Ishikawa (cell line): ENCODE data around the gene IFRD2.

Experiments used
- CEBPB ChIP-seq: IDR thresholded peaks from 2 replicates; pipeline ENCODE4 v1.6.1; 2012
- CREB1 ChIP-seq: IDR thresholded peaks from 2 replicates; pipeline ENCODE4 v1.6.1; 2012; ENCODE audit warnings: low read depth
- EGR1 ChIP-seq: IDR thresholded peaks from 2 replicates; pipeline ENCODE4 v1.6.1; 2012
- EP300 ChIP-seq: IDR thresholded peaks from 2 replicates; pipeline ENCODE4 v1.6.1; 2012; ENCODE audit warnings: borderline replicate concordance
- FOXM1 ChIP-seq: IDR thresholded peaks from 2 replicates; pipeline ENCODE4 v1.6.1; 2012; ENCODE audit warnings: low read depth, borderline replicate concordance
- NFIC ChIP-seq: IDR thresholded peaks from 2 replicates; pipeline ENCODE4 v1.6.1; 2012
- RAD21 ChIP-seq: IDR thresholded peaks from 2 replicates; pipeline ENCODE4 v1.6.1; 2012; ENCODE audit warnings: low read depth
- TAF1 ChIP-seq: IDR thresholded peaks from 2 replicates; pipeline ENCODE4 v1.6.1; 2012; ENCODE audit warnings: low read depth, mild to moderate bottlenecking
- TCF12 ChIP-seq: IDR thresholded peaks from 2 replicates; pipeline ENCODE4 v1.6.1; 2012; ENCODE audit warnings: low read depth
- TEAD4 ChIP-seq: IDR thresholded peaks from 2 replicates; pipeline ENCODE4 v1.6.1; 2012
- YY1 ChIP-seq: IDR thresholded peaks from 2 replicates; pipeline ENCODE4 v1.6.1; 2012; ENCODE audit warnings: low read depth
- ZBTB7A ChIP-seq: IDR thresholded peaks from 2 replicates; pipeline ENCODE4 v1.6.1; 2012; ENCODE audit warnings: low read depth
- TF ChIP-seq, protein P1 (sequence below): IDR thresholded peaks from 2 replicates; pipeline ENCODE4 v1.6.1; 2012; ENCODE audit warnings: low read depth, mild to moderate bottlenecking
- TF ChIP-seq, protein P2 (sequence below): IDR thresholded peaks from 2 replicates; pipeline ENCODE4 v1.6.1; 2012
- TF ChIP-seq, protein P3 (sequence below): IDR thresholded peaks from 2 replicates; pipeline ENCODE4 v1.6.1; 2012

Gene IFRD2

DNA sequence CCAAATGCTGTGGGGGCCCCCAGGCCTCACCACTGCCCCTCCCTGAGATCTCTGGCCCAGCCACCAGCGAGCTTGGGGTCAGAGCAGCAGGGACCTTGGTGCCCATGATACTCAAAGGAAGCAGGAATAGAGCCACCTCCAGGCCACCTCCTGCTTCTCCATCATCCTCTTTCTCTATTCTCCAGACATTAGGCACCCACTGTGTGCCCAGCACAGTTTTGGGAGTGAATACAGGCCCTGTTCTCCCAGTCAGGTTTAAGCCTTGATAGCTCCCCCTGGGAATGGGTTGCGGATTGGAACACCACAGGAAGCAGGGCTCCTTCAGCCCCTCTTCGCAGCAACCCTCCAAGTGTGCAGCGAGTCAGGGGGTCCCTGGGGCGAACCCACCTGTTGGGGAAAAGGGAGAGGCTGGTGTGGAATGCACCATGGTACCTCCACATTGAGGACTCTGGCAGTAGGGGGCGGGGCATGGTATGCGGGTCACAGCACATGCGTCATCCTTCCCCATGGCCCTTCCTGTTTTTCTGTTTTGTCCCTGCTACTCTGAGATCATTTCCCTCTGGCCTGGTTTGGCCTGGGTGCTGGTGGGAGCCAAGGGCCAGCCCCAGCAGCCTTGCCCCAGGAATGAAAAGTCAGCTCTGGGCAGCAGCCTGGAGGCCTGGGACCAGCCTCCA is 37.5 kb downstream of the IFRD2 start:
- no peak for TF ChIP-seq EGR1
- TF ChIP-seq FOXM1: no peak
- no peak for TF ChIP-seq CEBPB
- no peak for TF ChIP-seq YY1
- no peak for TF ChIP-seq TAF1
- TF ChIP-seq EP300: no peak
- TF ChIP-seq, protein P1, sequence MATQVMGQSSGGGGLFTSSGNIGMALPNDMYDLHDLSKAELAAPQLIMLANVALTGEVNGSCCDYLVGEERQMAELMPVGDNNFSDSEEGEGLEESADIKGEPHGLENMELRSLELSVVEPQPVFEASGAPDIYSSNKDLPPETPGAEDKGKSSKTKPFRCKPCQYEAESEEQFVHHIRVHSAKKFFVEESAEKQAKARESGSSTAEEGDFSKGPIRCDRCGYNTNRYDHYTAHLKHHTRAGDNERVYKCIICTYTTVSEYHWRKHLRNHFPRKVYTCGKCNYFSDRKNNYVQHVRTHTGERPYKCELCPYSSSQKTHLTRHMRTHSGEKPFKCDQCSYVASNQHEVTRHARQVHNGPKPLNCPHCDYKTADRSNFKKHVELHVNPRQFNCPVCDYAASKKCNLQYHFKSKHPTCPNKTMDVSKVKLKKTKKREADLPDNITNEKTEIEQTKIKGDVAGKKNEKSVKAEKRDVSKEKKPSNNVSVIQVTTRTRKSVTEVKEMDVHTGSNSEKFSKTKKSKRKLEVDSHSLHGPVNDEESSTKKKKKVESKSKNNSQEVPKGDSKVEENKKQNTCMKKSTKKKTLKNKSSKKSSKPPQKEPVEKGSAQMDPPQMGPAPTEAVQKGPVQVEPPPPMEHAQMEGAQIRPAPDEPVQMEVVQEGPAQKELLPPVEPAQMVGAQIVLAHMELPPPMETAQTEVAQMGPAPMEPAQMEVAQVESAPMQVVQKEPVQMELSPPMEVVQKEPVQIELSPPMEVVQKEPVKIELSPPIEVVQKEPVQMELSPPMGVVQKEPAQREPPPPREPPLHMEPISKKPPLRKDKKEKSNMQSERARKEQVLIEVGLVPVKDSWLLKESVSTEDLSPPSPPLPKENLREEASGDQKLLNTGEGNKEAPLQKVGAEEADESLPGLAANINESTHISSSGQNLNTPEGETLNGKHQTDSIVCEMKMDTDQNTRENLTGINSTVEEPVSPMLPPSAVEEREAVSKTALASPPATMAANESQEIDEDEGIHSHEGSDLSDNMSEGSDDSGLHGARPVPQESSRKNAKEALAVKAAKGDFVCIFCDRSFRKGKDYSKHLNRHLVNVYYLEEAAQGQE: no peak
- no peak for TF ChIP-seq RAD21
- TF ChIP-seq TEAD4: no peak
- no peak for TF ChIP-seq TCF12
- TF ChIP-seq, protein P2, sequence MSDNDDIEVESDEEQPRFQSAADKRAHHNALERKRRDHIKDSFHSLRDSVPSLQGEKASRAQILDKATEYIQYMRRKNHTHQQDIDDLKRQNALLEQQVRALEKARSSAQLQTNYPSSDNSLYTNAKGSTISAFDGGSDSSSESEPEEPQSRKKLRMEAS: no peak
- TF ChIP-seq NFIC: no peak
- no peak for TF ChIP-seq CREB1
- TF ChIP-seq ZBTB7A: no peak
- TF ChIP-seq, protein P3, sequence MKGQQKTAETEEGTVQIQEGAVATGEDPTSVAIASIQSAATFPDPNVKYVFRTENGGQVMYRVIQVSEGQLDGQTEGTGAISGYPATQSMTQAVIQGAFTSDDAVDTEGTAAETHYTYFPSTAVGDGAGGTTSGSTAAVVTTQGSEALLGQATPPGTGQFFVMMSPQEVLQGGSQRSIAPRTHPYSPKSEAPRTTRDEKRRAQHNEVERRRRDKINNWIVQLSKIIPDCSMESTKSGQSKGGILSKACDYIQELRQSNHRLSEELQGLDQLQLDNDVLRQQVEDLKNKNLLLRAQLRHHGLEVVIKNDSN: no peak

DNA sequence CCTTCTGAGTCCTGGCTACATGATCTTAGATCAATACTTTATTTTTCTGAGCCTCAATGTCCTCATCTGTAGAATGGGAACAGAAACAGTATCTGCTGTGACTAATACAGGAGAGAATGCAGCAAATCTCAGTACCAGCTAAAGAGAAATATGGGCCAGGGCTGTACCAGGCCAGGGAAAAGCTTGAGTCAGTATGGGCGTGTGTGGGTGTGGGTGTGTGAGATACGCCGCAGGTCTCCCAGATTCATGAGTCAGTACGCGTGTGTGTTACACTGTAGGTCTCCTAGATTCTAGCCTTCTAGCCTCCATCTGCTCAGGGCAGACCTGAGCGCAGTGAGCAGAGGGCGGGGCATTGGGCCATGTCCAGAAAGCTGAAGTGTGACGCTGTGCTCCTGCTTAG is 41.0 kb downstream of the IFRD2 start:
- TF ChIP-seq, protein P1: no peak
- no peak for TF ChIP-seq FOXM1
- TF ChIP-seq TEAD4: no peak
- TF ChIP-seq, protein P2: no peak
- TF ChIP-seq ZBTB7A: no peak
- TF ChIP-seq CREB1: no peak
- TF ChIP-seq, protein P3: no peak
- no peak for TF ChIP-seq NFIC
- no peak for TF ChIP-seq YY1
- no peak for TF ChIP-seq TAF1
- no peak for TF ChIP-seq EP300
- TF ChIP-seq CEBPB: no peak

DNA sequence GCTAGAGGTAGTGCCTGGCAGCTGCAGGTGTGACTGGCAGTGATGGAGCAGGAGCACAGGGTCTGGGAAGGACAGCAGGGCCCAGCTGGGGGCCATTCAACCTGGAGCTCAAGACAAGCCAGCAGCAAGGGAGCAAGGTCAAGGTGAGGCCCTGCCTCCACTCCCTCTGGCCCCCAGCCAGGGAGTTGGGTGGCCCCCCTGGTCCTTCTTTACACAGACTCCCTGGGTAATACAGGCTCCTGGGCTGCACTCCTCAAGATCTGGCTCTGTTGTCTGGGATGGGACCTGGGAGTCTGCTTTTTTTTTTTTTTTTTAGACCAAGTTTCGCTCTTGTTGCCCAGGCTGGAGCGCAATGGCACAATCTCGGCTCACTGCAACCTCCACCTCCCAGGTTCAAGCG is 41.7 kb downstream of the IFRD2 start:
- TF ChIP-seq CEBPB (no peak), RAD21 (no peak), TEAD4 (no peak), TAF1 (no peak), CREB1 (no peak), EP300 (no peak)

DNA sequence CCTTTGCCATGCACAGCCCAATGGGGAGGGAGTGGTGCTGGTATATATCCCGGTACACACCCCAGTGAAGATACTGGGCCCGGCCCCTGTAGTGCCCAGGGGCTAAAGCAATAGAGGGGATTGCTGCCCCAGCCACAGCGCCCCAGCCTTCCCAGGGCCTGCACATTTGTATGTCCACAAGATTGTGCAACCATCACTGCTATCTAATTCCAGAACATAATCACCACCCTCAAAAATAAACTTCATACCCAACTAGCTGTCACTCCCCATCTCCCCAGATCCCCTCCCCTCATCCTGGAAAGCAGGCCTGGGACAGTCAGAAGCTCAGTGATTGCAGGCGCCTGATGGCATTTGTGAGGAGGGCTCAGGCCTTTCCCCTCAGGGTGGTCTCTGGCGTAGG is 42.8 kb downstream of the IFRD2 start:
- TF ChIP-seq FOXM1 (no peak), TEAD4 (no peak), TAF1 (no peak), RAD21 (no peak), NFIC (no peak), YY1 (no peak), EP300 (no peak), TCF12 (no peak), EGR1 (no peak)
- TF ChIP-seq, protein P2: no peak
- TF ChIP-seq, protein P3: no peak
- TF ChIP-seq, protein P1: no peak
